CD4-positive, alpha-beta T cell (primary cell): ENCODE results near the gene OR8D4. TPM values are rescaled to one million over a fixed set of nuclear protein-coding genes. Genes with fewer than 3 reads are reported as not detected.

Experiments used
- ATAC-seq: fragments of 200-7000 bp; cut with Tn5 transposase; one replicate; pipeline ENCODE4 v1.10.0; 2022; ENCODE audit warnings: mild to moderate bottlenecking; ENCODE audit not compliant: poor library complexity
- CTCF ChIA-PET: fragments of 350-600 bp; sonication (Branson Sonifier 250); formaldehyde crosslinking; loops from one replicate; lab custom pipeline; 2021; ENCODE audit warnings: antibody characterized with exemption, inconsistent platforms; lab: Charles Lee
- POLR2A ChIA-PET: fragments of 350-600 bp; sonication (Branson Sonifier 250); formaldehyde crosslinking; loops from one replicate; lab custom pipeline; 2021; ENCODE audit warnings: antibody characterized with exemption, inconsistent platforms; lab: Charles Lee
- DNase-seq, 14 experiments: peaks; one replicate each; pipeline ENCODE4 v3.0.0-alpha.2; 2013 to 2020; ENCODE audit warnings: mixed read lengths in 2 of 14
- H3K27ac ChIP-seq, 2 donors: one replicate each; pipeline versions ENCODE4 v1.5.1 to v1.7.0; 2013; ENCODE audit warnings: low read length in 2 of 2, low read depth in 1 of 2, mild to moderate bottlenecking in 1 of 2
- H3K27me3 ChIP-seq, 2 experiments: 1 replicate in 1 of 2; 2 replicates in 1 of 2; pipeline versions ENCODE4 v1.6.1 to v1.7.0; 2013; ENCODE audit warnings: low read length in 2 of 2, control low read depth in 1 of 2, mild to moderate bottlenecking in 1 of 2, moderate library complexity in 1 of 2; ENCODE audit not compliant: insufficient read depth in 2 of 2, control insufficient read depth in 1 of 2
- H3K36me3 ChIP-seq: one replicate; pipeline ENCODE4 v1.6.1; 2013; ENCODE audit warnings: low read length, control low read depth; ENCODE audit not compliant: insufficient read depth
- H3K4me1 ChIP-seq: one replicate; pipeline ENCODE4 v1.6.1; 2013; ENCODE audit warnings: low read length, control low read depth; ENCODE audit not compliant: insufficient read depth
- H3K4me3 ChIP-seq: one replicate; pipeline ENCODE4 v1.5.1; 2013; ENCODE audit warnings: mild to moderate bottlenecking, low read length, moderate library complexity
- H3K9me3 ChIP-seq, 2 experiments: 1 replicate in 1 of 2; 2 replicates in 1 of 2; pipeline versions ENCODE4 v1.6.1 to v1.7.0; 2013; ENCODE audit warnings: low read length in 2 of 2, mild to moderate bottlenecking in 2 of 2, control low read depth in 1 of 2, moderate library complexity in 1 of 2; ENCODE audit not compliant: control insufficient read depth in 1 of 2, insufficient read depth in 1 of 2
- H3K27ac Mint-ChIP-seq: one replicate; pipeline ENCODE4 v1.8.0; 2020; ENCODE audit warnings: mixed read lengths
- H3K27me3 Mint-ChIP-seq: one replicate; pipeline ENCODE4 v1.8.0; 2021; ENCODE audit warnings: mixed read lengths
- H3K36me3 Mint-ChIP-seq: one replicate; pipeline ENCODE4 v1.8.0; 2021; ENCODE audit warnings: low read depth, mixed read lengths
- H3K4me1 Mint-ChIP-seq: one replicate; pipeline ENCODE4 v1.8.0; 2021; ENCODE audit warnings: low read depth, mixed read lengths
- H3K4me3 Mint-ChIP-seq: one replicate; pipeline ENCODE4 v1.8.0; 2020; ENCODE audit warnings: mild to moderate bottlenecking, mixed read lengths
- H3K9me3 Mint-ChIP-seq: one replicate; pipeline ENCODE4 v1.8.0; 2020; ENCODE audit warnings: mixed read lengths
- CTCF ChIP-seq: fragments of 200-600 bp; IDR thresholded peaks from one replicate; pipeline ENCODE4 v1.8.0; 2022; ENCODE audit warnings: antibody characterized with exemption, mild to moderate bottlenecking
- intact Hi-C, 2 experiments: fragments of 100-400 bp; cut with DNase I in 1 of 2; cut with micrococcal nuclease in 1 of 2; formaldehyde crosslinking; loops; one replicate each; pipeline versions ENCODE4 v1.15.1 to v1.9.0; 2023 to 2025; cut with DNase I, micrococcal nuclease
- total RNA-seq, 174 experiments: library from RNA in 2 of 174; stranded (reverse) in 2 of 174; gene quantifications; one replicate each; pipeline ENCODE4 v1.2.3 and lab custom pipeline; 2021 to 2026

The OR8D4 gene
- total RNA-seq, 2 experiments from 2014 or later = not detected

DNA sequence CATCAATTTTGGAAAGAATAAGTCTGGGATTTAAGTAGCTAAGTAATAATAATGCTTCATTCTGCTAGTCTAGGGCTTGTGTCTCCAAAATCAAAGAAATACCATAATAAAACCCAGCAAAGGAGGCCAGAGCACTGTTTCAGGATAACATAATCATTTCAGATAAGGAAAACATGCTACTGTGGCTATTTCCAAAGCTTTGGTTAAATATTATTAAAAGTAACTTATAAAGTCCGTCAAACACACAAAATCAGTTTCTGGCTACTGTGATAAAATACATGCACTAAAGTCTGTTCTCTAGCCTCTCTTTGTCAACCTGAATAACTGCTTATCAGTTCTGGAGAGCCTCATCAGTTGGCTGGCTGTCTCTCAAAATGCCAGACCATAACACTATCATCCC, 43.2 kb downstream of the OR8D4 start:
- H3K27ac Mint-ChIP-seq = no peak overlapping the region
- Histone ChIP-seq H3K27me3 (peaks cover 0 to 9% of the 10 kb centered on the region in 2 experiments), H3K4me3 (no peak overlapping the region), H3K4me1 (no peaks in the 10 kb centered on the region), H3K36me3 (no peaks in the 10 kb centered on the region), H3K9me3 (peaks cover 0 to 1% of the 10 kb centered on the region in 2 experiments), H3K27ac (no peak overlapping the region)
- no peak overlapping the region for H3K4me3 Mint-ChIP-seq
- TF ChIP-seq CTCF = no peak
- peaks cover 14% of the 10 kb centered on the region for H3K27me3 Mint-ChIP-seq
- H3K36me3 Mint-ChIP-seq = no peaks in the 10 kb centered on the region
- no peaks in the 10 kb centered on the region for H3K9me3 Mint-ChIP-seq
- POLR2A ChIA-PET = no interaction called here
- DNase-seq (no peak), ATAC-seq (no peak)
- intact Hi-C loops = no loop called here
- no peaks in the 10 kb centered on the region for H3K4me1 Mint-ChIP-seq
- CTCF ChIA-PET = no interaction called here

DNA sequence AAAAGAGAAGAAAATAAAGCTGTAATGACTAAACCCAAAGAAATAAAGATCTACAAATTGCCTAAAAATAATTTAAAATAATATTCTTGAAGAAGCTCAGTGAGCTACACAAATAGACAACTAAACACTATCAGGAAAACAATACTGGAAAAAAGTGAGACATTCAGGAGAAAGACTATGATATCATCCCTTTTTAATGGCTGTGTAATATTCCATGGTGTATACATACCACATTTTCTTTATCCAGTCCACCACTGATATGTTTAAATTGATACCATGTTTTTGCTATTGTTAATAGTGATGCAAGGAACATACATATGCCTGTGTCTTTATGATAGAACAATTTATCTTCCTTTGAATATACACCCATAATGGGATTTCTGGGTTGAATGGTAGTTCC, 54.8 kb downstream of the OR8D4 start:
- H3K27me3 Mint-ChIP-seq = peaks cover 8% of the 10 kb centered on the region
- no peak for DNase-seq
- no peaks in the 10 kb centered on the region for H3K27me3 ChIP-seq
- no peak for ATAC-seq
- no peak overlapping the region for H3K27ac Mint-ChIP-seq
- no peaks in the 10 kb centered on the region for H3K4me1 ChIP-seq
- no peak overlapping the region for H3K4me3 Mint-ChIP-seq
- H3K36me3 ChIP-seq = no peaks in the 10 kb centered on the region
- H3K9me3 Mint-ChIP-seq = peaks cover 7% of the 10 kb centered on the region
- H3K27ac ChIP-seq = no peak overlapping the region
- TF ChIP-seq CTCF = no peak
- no peaks in the 10 kb centered on the region for H3K4me1 Mint-ChIP-seq
- H3K9me3 ChIP-seq = no peaks in the 10 kb centered on the region
- H3K36me3 Mint-ChIP-seq = no peaks in the 10 kb centered on the region
- H3K4me3 ChIP-seq = no peak overlapping the region
- ChIA-PET POLR2A (no interaction called here), CTCF (no interaction called here)
- intact Hi-C loops = no loop called here

Other genes starting within 250 kb of the OR8D4 start
- gene SCN3B, start 247.5 kb upstream of the OR8D4 start, total RNA-seq = not detected
- 1 to 10 TPM; 6.8 to 8.0 TPM for gene ZNF202, start 160.5 kb upstream of the OR8D4 start, total RNA-seq
- not detected for gene OR6X1, start 147.6 kb upstream of the OR8D4 start, total RNA-seq
- not detected for gene OR6M1, start 95.8 kb upstream of the OR8D4 start, total RNA-seq
- not detected for gene TMEM225, start 16.5 kb upstream of the OR8D4 start, total RNA-seq
- gene OR4D5, start 37.5 kb downstream of the OR8D4 start, total RNA-seq = not detected
- not detected for gene OR6T1, start 41.7 kb downstream of the OR8D4 start, total RNA-seq
- gene OR10S1, start 75.6 kb downstream of the OR8D4 start, total RNA-seq = not detected
- gene OR10G6, start 93.0 kb downstream of the OR8D4 start, total RNA-seq = not detected
- not detected for gene OR10G4, start 110.8 kb downstream of the OR8D4 start, total RNA-seq
- gene OR10G9, start 120.8 kb downstream of the OR8D4 start, total RNA-seq = not detected
- gene OR10G8, start 124.6 kb downstream of the OR8D4 start, total RNA-seq = not detected
- gene OR10G7, start 139.2 kb downstream of the OR8D4 start, total RNA-seq = not detected
- gene VWA5A, start 213.3 kb downstream of the OR8D4 start, total RNA-seq = 1 to 10 TPM; 5.1 to 5.6 TPM